ENCODE results near the gene EPN1. TPM values are rescaled to one million over a fixed set of nuclear protein-coding genes. Genes with fewer than 3 reads are reported as not detected.
A peak's percentile ranks its signal among the peaks of the same experiment; 100 is the strongest.

Gene EPN1
- total and polyA plus RNA-seq, 2 of the 13 experiments (the other 11 are each of a cell fraction or from before 2014, with no cell fraction given): 28.9 to 31.7 TPM

- intact Hi-C loops (cut with micrococcal nuclease; ENCODE audit: unreplicated experiment): loop anchor here (10.0 kb wide), 1 partner anchor 54 kb away; the partner anchor contains the start of gene ZNF579
- DNase-seq (ENCODE audit: low spot score): peak; percentile 66
- CTCF ChIA-PET (ENCODE audit: low intra/inter-chr PET ratio, low total read pairs): no interaction called here
- ATAC-seq: peak; percentile 6; the same call in 2 of the 3 replicates
- Histone ChIP-seq H3K4me1 (ENCODE audit: insufficient read depth, low read length) (peaks cover 51% of the 10 kb centered on the region), H3K79me2 (ENCODE audit: insufficient read depth, low read length) (peaks cover 40% of the 10 kb centered on the region), H3K9ac (ENCODE audit: insufficient read depth, low read depth, low read length) (no peak overlapping the region), H3K9me3 (ENCODE audit: low read length) (no peaks in the 10 kb centered on the region), H4K20me1 (ENCODE audit: insufficient read depth, low read length) (no peaks in the 10 kb centered on the region), H3K27ac (ENCODE audit: extremely low read length, insufficient read depth, low read length) (no peak overlapping the region), H3K27me3 (ENCODE audit: control insufficient read depth in 1 of 2, insufficient read depth in 2 of 2, low read length in 2 of 2) (no peaks in the 10 kb centered on the region; a peak in 1 of 5 replicates), H3K4me2 (ENCODE audit: low read depth, low read length) (no peak overlapping the region), H2AFZ (ENCODE audit: low read length) (no peak overlapping the region), H3K4me3 (replicated peaks in 1 of 3; ENCODE audit: insufficient read depth in 1 of 3, low read depth in 2 of 3, low read length in 3 of 3) (peak overlapping the region in 1 of 3 experiments; percentile 4; a peak in 2 of 6 replicates), H3K36me3 (replicated peaks in 1 of 2; ENCODE audit: control insufficient read depth in 1 of 2, insufficient read depth in 2 of 2, low read length in 2 of 2) (no peaks in the 10 kb centered on the region)
- 62% methylated on average over 6 of the region's 6 CpGs for WGBS (ENCODE audit: low lambda C conversion rate)
- POLR2A ChIA-PET: interaction anchor here (1.0 to 1.5 kb wide), 3 partner anchors 12 to 33 kb away, joined by 3 to 5 read pairs (median 4); partner anchors contain the start of genes ZNF784 and ZNF865
- in situ Hi-C loops (cut with HindIII; ENCODE audit: extremely low pct_ligation_motif_present, low pct_unique_long_range_greater_than_20kb): no loop called here
- peak; percentile 80 for FAIRE-seq
- no TSS peak for BruUV-seq (replicated peaks)
- 0 out of 2 replicates have a peak, but pooled peaks have one; percentile 33 for TF ChIP-seq RCOR2 (CRISPR knock-in tag; IDR thresholded peaks at IDR 0.05)
- TF ChIP-seq POLR2AphosphoS5 (IDR thresholded peaks at IDR 0.05; ENCODE audit: low read depth, low read length): peak; percentile 21; the same call in 1 of the 2 replicates
- peak; percentile 92 for TF ChIP-seq PRDM10 (CRISPR knock-in tag; IDR thresholded peaks at IDR 0.05; ENCODE audit: low read depth)
- TF ChIP-seq ZNF430 (CRISPR knock-in tag; IDR thresholded peaks at IDR 0.05): no peak
- no peak for TF ChIP-seq ZNF207 (IDR thresholded peaks at IDR 0.05; ENCODE audit: borderline replicate concordance)
- no peak for TF ChIP-seq GABPA (IDR thresholded peaks at IDR 0.05; ENCODE audit: low read depth, low read length)
- peak; percentile 67 for TF ChIP-seq GABPA (CRISPR knock-in tag; IDR thresholded peaks at IDR 0.05; ENCODE audit: low read depth)
- no peak for TF ChIP-seq ZBTB26 (CRISPR knock-in tag; IDR thresholded peaks at IDR 0.05; ENCODE audit: borderline replicate concordance)
- no peak for TF ChIP-seq TBL1XR1 (IDR thresholded peaks at IDR 0.05; ENCODE audit: borderline replicate concordance, low read length, partially characterized antibody)
- no peak for TF ChIP-seq BRCA1 (CRISPR knock-in tag; IDR thresholded peaks at IDR 0.05)
- TF ChIP-seq ZNF784 (CRISPR knock-in tag; IDR thresholded peaks at IDR 0.05; ENCODE audit: borderline replicate concordance): 0 out of 2 replicates have a peak, but pooled peaks have one; percentile 22
- TF ChIP-seq HMGXB4 (CRISPR knock-in tag; IDR thresholded peaks at IDR 0.05; ENCODE audit: borderline replicate concordance in 1 of 2, low read depth in 1 of 2): peak; percentile 51 to 59; a peak in 1 of 4 replicates
- peak; percentile 99 for TF ChIP-seq ZNF574 (CRISPR knock-in tag; IDR thresholded peaks at IDR 0.05)
Observed at GRCh38 chr19:55638864-55639359, 36.1 kb upstream of the EPN1 start.
